GM19463 (cell line): ENCODE measurements around the gene SLC5A2.

ENCODE experiments used
- ATAC-seq: cut with Tn5 transposase; IDR thresholded peaks from one replicate; pipeline ENCODE4 v1.9.1; 2021; ENCODE audit warnings: mild to moderate bottlenecking, moderate library complexity; ENCODE audit not compliant: unreplicated experiment

Gene SLC5A2

DNA sequence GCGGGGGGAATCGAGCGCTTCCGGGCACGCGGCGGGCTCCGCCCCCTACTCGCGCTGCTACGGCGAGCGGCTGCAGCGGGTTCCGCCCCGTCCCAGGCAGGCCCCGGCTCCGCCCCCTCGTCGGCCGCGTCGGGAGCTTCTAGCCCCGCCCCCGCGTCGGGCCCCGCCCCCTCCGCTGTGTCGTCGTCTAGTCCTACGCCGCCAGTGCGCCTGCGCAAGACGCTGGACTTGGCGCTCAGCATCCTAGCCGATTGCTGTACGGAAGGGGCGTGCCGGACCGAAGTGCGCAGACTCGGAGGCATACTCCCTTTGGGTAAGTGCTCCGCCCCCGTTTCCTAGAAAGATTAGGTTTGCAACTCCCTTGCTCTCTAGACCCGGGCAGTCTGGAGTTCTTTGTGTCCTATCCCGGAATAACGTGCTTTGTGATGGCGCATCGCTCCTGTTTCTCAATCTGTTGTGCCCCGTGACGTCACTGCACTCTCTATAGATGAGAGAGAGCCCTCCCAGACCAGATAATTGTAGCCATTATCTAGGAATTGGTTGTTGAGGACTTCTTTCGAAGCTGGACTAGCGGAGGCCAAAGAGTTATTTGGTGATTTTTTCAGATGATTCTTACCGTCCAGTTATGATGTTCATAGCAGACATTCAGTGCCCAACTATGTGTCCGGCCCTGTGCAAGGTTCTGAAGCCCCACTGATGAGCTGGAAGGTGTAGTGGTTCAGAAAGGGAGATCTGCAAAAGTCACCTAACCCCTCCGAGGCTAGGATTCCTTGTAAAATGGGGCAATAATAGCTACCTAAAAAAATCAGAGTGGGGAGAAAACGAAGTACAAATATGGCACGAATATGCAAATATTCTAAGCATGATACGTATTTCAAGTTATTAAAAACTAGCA, 23.0 kb upstream of the SLC5A2 start:
- ATAC-seq, result peak; percentile 67

DNA sequence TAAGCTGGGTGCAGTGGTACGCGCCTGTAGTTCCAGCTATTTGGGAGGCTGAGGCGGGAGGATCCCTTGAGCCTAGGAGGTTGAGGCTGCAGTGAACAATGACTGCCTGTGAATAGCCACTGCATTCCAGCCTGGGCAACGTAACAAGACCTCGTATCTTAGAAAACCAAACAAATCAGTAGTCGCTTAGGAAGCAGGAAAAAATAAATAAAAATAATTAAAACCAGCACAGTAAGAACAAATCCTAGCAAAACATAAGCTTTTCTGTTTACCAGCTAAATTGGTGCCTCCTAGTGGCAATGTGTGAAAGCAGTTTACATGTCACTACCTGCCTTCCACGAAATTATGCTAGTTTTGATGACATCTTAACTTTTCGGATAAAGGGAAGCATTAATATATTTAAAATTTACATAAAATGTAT, 22.3 kb upstream of the SLC5A2 start:
- ATAC-seq, result no peak

DNA sequence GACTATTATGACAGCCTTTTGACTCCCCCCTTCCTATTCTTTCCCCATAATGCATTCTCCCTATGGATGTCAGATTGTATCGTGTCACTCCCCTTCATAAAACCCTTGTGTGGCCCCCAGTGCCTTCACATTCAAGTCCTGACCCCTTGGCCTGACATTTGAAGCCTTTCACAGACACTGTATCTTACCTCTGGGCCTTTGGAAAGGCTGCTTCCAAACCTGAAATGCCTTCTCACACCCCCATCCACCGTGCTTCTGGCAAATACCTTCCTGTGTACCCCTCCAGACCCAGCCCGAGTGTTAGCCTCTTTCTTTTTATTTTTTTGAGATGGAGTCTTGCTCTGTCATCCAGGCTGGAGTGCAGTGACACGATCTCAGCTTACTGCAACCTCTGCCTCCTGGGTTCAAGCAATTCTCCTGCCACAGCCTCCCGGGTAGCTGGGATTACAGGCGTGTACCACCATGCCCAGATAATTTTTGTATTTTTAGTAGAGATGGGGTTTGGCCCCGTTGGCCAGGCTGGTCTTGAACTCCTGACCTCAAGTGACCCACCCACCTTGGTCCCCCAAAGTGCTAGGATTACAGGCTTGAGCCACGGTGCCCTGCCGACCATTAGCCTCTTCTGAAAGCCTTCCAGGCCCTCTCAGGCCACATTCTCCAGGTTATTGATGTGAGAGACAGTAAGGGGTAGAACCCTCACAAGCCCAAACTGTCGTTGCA, 21.6 kb upstream of the SLC5A2 start:
- no peak for ATAC-seq

DNA sequence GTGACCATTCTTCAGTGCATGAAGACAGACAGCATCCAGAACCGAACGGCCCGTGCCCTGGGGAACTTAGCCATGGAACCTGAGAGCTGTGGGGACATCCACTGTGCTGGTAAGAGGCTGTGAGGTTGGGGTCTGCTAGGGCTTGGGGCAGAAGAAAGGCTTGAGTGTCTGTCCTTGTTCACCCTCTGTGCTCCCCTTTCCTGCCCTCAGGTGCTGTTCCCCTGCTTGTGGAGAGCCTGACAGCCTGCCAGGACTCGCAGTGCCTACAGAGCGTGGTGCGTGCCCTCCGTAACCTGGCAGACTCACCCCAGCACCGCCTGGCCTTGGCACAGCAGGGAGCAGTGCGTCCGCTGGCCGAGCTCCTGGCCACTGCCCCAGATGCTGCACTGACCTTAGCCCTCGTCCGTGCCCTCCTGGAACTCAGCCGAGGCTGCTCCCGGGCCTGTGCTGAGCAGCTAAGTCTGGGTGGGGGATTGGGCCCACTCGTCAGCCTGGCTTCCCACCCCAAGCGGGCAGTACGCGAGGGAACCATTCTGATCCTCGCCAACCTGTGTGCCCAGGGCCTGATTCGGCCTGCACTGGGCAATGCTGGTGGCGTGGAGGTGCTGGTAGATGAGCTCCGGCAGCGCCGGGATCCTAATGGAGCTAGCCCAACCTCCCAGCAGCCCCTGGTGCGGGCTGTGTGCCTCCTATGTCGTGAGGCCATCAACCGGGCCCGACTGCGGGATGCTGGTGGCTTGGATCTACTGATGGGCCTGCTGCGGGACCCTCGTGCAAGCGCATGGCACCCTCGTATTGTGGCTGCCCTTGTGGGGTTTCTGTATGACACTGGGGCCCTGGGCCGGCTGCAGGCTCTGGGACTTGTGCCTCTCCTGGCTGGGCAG, 20.8 kb upstream of the SLC5A2 start:
- ATAC-seq, result no peak

DNA sequence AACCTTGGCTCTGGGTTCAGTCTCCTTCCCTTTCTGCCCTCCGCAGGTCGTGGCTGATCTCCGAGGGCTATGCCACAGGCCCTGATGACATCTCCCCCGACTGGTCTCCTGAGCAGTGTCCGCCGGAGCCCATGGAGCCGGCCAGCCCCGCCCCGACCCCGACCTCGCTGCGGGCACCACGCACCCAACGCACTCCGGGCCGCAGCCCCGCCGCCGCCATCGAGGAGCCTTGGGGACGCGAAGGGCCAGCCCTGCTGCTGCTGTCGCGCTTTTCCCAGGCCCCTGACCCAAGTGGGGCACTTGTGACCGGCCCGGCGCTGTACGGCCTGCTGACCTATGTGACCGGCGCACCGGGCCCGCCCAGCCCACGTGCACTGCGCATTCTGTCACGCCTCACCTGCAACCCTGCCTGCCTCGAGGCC, 18.6 kb upstream of the SLC5A2 start:
- no peak for ATAC-seq

DNA sequence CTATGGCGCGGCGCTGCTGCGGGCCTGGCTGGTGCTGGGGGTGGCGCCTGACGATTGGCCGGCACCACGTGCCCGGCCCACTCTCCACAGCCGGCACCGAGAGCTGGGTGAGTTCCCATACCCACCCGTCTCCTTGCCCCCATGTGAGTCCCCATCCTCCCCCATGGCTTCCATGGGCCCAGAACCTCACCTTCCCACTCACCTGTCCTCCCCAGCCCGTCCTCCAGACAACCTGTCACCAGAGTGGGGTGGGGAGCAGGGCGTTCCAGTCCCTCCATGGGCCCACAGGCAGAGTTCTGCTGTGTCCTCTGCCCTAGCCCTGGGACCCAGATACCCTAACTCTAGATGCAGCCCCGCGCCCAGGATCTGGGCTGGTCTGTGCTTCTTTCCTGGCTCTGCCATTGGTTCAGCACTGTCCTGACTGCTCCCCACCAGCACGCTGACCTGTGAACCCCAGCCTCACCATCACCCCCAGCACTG, 18.1 kb upstream of the SLC5A2 start:
- no peak for ATAC-seq

- no peak for ATAC-seq
These were observed 17.0 kb upstream of the SLC5A2 start for GRCh38 chr16:31465788-31466370.

DNA sequence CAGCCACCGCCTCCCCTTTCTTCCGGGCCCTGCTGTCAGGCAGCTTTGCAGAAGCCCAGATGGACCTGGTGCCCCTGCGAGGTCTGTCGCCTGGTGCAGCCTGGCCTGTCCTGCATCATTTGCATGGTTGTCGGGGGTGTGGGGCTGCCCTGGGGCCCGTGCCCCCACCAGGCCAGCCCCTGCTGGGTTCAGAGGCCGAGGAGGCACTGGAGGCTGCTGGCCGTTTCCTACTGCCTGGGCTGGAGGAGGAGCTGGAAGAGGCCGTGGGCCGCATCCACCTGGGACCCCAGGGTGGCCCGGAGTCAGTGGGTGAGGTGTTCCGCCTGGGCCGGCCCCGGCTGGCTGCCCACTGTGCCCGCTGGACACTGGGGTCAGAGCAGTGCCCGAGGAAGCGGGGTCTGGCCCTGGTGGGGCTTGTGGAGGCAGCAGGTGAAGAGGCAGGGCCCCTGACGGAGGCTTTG, 16.5 kb upstream of the SLC5A2 start:
- no peak for ATAC-seq

DNA sequence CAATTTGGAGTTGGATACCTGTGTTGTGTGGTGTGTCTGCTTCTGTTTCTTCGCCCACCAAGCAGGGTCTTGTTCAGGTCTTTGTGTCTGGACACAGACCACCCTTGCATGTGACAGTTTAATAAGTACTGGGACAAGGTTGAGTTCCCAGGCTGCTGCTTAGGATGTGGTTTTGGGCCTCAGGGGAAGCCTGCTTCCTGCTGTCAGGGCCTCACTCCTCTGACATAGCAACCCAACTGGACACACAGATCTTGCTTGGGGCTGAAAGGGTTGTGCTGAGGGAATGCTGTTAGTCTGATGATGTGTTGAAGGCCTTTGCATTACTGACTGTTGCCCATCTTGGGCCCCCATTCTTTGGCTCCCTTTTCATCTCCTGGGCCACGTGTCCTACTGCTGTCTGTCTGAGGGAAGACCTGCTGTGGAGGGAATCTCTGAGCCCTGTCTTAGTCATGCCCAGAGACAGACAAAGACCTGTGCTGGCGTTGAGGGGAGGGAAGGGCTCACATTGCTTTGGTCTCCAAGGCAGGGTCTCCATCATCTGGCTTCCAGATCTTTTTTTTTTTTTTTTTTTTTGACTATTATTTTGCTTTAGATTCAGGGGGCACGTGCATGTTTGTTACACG, 15.7 kb upstream of the SLC5A2 start:
- ATAC-seq, result no peak

DNA sequence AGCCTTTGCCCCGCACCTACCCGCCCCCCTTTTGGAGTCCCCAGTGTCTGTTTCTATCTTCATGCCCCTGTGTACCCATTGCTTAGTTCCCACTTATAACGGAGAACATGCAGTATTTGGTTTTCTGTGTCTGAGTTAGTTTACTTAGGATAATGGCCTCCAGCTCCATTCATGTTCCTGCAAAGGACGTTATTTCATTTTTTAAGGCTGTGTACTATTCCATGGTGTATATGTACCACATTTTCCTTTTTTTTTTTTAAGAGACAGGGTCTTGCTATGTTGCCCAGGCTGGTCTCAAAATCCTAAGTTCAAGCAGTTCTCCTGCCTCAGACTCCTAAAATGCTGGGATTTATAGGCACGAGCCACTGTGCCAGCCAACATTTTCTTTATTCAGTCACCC, 15.1 kb upstream of the SLC5A2 start:
- ATAC-seq, result no peak

GRCh38 chr16:31470615-31471014, 12.3 kb upstream of the SLC5A2 start:
- ATAC-seq, result no peak

GRCh38 chr16:31471241-31471874, 11.6 kb upstream of the SLC5A2 start:
- no peak for ATAC-seq

- peak; percentile 30 for ATAC-seq
These were observed 10.8 kb upstream of the SLC5A2 start, which contains the start of gene TGFB1I1 for GRCh38 chr16:31471875-31472708. TGFB1I1 (plus strand) TSS chr16:31472152; CDS start chr16:31472189, 37 bp downstream.

GRCh38 chr16:31472709-31473203, 10.2 kb upstream of the SLC5A2 start:
- no peak for ATAC-seq

DNA sequence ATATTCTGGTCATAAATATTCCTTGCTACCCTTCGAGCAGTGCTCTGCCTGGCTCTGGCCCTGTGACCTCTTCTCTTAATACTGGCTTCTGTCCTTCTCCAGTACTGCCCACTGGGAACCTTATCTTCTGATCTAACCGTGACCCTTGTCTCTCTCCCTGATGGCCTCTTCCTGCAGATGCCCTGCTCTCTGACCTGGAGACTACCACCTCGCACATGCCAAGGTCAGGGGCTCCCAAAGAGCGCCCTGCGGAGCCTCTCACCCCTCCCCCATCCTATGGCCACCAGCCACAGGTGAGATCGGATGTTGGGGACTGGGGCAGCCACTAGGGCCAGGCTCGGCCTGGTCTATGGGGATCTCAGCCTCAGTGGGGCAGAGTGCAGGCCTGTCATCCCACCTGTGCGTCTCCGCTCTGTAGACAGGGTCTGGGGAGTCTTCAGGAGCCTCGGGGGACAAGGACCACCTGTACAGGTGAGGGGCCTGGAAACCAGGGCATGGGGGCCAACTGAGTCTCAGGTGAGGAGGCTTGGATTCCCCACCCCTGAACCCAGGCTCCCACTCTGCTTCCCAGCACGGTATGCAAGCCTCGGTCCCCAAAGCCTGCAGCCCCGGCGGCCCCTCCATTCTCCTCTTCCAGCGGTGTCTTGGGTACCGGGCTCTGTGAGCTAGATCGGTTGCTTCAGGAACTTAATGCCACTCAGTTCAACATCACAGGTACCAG, 9.5 kb upstream of the SLC5A2 start:
- ATAC-seq, result no peak

GRCh38 chr16:31474173-31474714, 8.7 kb upstream of the SLC5A2 start:
- ATAC-seq, result no peak
